GM12872 (cell line): ENCODE data around the gene MAML2.

Source experiments
- CTCF ChIP-seq: IDR thresholded peaks from 3 replicates; pipeline ENCODE4 v1.5.1; 2011; ENCODE audit warnings: low read depth, mild to moderate bottlenecking, low read length, moderate library complexity; ENCODE audit not compliant: insufficient read depth

MAML2 gene

GRCh38 chr11:96154802-96155520 lies 188.0 kb downstream of the MAML2 start:
- TF ChIP-seq CTCF: no peak

- no peak for TF ChIP-seq CTCF
These were observed 190.4 kb downstream of the MAML2 start for GRCh38 chr11:96152623-96153022.

GRCh38 chr11:96151501-96151900 lies 191.5 kb downstream of the MAML2 start:
- no peak for TF ChIP-seq CTCF

- no peak for TF ChIP-seq CTCF
These were observed 192.4 kb downstream of the MAML2 start for GRCh38 chr11:96150609-96151008.

- TF ChIP-seq CTCF: no peak
These were observed 193.0 kb downstream of the MAML2 start for GRCh38 chr11:96149743-96150555.

GRCh38 chr11:96147906-96148486 lies 195.0 kb downstream of the MAML2 start:
- TF ChIP-seq CTCF: no peak

- TF ChIP-seq CTCF: no peak
These were observed 195.8 kb downstream of the MAML2 start for GRCh38 chr11:96147186-96147585.
